Omental fat pad (tissue), 4 donors: ENCODE data around the gene AKAP13. TPM values are rescaled to one million over a fixed set of nuclear protein-coding genes. Genes with fewer than 3 reads are reported as not detected.
"Not testable (repeated sequence)": the region's sequence is repeated elsewhere in the genome, so short reads cannot be mapped to it uniquely, and the experiment has no call there.

Experiments used
- ATAC-seq: fragments of 150-250 bp; one replicate; pipeline ENCODE4 v1.9.1; 2016; ENCODE audit warnings: mild to moderate bottlenecking, moderate library complexity; ENCODE audit not compliant: low FRiP score
- DNase-seq: peaks from one replicate; pipeline ENCODE4 v3.0.0-alpha.2; 2019; ENCODE audit warnings: low spot score
- total RNA-seq, 4 donors: library from RNA; depleted of rRNA; stranded (reverse); fragments of >200 nt; gene quantifications; one replicate each; pipeline ENCODE4 v1.1.0, GENCODE V29; 2016
- TF ChIP-seq, protein P1 (sequence below), 3 donors: fragments of 450-650 bp; IDR thresholded peaks; one replicate each; pipeline ENCODE4 v1.5.1; 2016 to 2017; ENCODE audit warnings: antibody characterized with exemption in 3 of 3, mild to moderate bottlenecking in 3 of 3, moderate library complexity in 2 of 3

Gene AKAP13
- total RNA-seq, 4 donors from 2014 or later: 162 to 301 (median 216) TPM

- ATAC-seq: no peak
- TF ChIP-seq, protein P1, sequence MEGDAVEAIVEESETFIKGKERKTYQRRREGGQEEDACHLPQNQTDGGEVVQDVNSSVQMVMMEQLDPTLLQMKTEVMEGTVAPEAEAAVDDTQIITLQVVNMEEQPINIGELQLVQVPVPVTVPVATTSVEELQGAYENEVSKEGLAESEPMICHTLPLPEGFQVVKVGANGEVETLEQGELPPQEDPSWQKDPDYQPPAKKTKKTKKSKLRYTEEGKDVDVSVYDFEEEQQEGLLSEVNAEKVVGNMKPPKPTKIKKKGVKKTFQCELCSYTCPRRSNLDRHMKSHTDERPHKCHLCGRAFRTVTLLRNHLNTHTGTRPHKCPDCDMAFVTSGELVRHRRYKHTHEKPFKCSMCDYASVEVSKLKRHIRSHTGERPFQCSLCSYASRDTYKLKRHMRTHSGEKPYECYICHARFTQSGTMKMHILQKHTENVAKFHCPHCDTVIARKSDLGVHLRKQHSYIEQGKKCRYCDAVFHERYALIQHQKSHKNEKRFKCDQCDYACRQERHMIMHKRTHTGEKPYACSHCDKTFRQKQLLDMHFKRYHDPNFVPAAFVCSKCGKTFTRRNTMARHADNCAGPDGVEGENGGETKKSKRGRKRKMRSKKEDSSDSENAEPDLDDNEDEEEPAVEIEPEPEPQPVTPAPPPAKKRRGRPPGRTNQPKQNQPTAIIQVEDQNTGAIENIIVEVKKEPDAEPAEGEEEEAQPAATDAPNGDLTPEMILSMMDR (IDR thresholded peaks at IDR 0.05): no peak
- no peak for DNase-seq
Measured at GRCh38 chr15:85661859-85662258, 281.5 kb downstream of the AKAP13 start.

GRCh38 chr15:85665677-85666076 is 285.3 kb downstream of the AKAP13 start:
- ATAC-seq, DNase-seq: not testable (repeated sequence)

- TF ChIP-seq, protein P1 (IDR thresholded peaks at IDR 0.05): no peak
- no peak for DNase-seq
- peak; percentile 90 for ATAC-seq
Measured at GRCh38 chr15:85667491-85668424, 287.4 kb downstream of the AKAP13 start.

- ATAC-seq: no peak
- TF ChIP-seq, protein P1 (IDR thresholded peaks at IDR 0.05): no peak
Measured at GRCh38 chr15:85671156-85671555, 290.8 kb downstream of the AKAP13 start.

GRCh38 chr15:85672332-85673084 is 292.1 kb downstream of the AKAP13 start:
- TF ChIP-seq, protein P1 (IDR thresholded peaks at IDR 0.05): no peak
- no peak for DNase-seq
- ATAC-seq: no peak

More at GRCh38 chr15:85671156-85671555, 290.8 kb downstream of the AKAP13 start:
- no peak for DNase-seq

GRCh38 chr15:85673326-85673725 is 292.9 kb downstream of the AKAP13 start:
- TF ChIP-seq, protein P1 (IDR thresholded peaks at IDR 0.05): no peak
- ATAC-seq: no peak
- no peak for DNase-seq

DNA sequence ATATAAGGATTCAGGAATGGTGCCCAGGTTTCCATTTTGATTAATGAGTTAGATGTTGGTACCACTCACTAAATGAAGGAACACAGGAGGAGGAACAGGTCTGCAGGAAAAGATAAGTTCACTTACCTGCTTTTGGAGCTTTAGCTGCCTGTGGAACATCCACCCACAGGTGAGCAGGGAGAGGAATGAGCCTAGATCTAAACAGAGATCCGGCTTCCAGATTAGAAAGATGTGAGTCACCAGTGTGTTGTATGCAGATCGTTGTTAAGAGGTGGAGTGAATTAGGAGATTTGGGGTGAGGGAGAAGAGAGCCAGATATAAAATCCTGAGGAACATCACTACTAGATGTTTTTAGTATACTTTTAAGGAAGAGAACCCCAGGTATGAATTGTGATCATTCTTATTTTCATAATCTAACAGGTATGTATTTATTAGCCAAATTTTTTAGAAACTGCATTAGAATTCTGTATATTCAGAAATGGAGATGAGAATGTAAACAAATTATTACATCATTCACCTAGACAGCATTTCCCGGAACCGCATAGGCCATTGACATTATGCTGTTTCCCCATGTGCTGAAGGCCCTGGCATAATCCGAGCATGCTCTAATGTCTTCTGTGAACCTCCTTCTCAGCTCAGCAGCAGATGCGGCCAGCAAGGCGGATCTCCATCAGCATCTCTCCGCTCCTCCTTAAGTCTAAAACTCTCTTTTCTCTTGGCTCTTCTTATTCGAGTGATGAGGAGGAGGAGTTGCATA is 296.1 kb downstream of the AKAP13 start:
- TF ChIP-seq, protein P1 (IDR thresholded peaks at IDR 0.05): no peak
- DNase-seq: no peak
- no peak for ATAC-seq
